CD4-positive, alpha-beta T cell treated with Interleukin-17A for 1 hour (primary cell): ENCODE measurements around the gene PAQR5.
"Not testable (repeated sequence)": the region's sequence is repeated elsewhere in the genome, so short reads cannot be mapped to it uniquely, and the experiment has no call there.

Experiments
- DNase-seq: peaks from one replicate; pipeline ENCODE4 v3.0.0-alpha.2; 2020

The PAQR5 gene

GRCh38 chr15:69358850-69359249 is 60.1 kb downstream of the PAQR5 start:
- no peak for DNase-seq

DNA sequence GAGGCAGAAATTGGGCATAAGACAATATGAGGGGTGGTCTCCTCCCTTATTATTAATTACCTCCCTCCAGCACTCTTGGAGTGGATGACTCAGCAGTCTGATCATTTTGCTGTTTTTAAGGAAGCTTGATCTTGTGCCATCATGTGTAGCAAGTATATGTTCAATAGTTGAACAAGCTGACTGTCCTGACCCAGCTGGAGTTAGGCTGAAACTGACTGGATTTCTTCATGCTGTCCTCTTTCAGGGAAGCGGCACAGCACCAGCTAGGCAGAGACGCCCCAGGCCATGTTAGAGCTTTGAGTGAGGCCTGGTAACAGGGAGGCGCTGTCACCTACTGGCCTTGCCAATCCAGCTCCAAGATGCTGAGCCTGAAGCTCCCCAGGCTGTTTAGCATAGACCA is 61.0 kb downstream of the PAQR5 start:
- no peak for DNase-seq

GRCh38 chr15:69360642-69361041 is 61.9 kb downstream of the PAQR5 start:
- no peak for DNase-seq

DNA sequence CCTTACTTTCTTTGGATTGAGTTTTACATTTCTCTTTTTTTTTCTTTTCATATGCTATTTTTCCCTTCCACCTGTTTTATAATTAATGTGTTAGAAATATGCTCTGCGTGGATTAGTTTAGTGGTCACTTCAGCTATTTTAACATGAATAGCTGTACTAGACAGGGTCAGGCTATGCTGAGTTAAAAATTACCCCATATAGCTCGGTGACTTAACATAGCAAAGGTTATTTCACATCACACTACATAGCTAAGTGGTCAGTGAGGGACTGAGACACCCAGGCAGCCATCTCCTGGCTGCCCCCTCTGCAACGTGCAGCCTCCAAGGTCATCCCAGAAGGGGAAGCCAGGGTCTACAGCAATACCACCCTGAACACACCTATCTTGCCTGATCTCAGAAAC is 68.5 kb downstream of the PAQR5 start:
- no peak for DNase-seq

DNA sequence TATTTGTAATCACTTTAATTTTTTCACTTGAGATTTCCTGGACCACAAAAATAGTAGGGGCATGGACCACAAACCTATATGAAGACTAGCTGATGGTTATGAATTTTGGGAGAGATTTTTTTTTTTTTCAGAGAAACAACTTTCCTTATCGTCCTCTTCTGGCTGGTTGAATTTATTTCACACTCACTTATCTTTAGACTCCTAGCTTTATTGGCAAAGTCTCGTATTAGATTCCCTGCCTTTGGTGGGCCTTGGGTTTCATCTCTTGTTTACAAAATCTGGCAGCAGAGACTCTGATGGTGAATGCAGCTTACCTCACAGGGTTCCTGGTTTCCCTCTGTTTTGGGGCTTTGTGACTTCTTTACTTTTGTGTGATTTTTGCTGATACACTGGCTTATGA is 70.9 kb downstream of the PAQR5 start:
- no peak for DNase-seq

DNA sequence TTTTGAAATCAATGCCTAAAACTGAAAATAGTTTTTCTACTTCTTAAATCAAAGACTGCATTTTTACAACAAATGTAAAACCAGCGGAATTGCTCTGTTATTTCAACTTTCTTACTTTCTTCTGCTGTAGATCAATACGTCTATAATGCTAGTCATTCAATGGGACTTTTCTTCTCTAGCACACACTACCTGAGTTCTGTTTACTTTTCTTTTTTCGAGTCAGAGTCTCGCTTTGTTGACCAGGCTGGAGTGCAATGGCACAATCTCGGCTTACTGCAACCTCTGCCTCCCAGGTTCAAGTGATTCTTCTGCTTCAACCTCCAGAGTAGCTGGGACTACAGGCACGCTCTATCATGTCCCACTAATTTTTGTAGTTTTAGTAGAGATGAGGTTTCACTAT is 74.7 kb downstream of the PAQR5 start:
- DNase-seq = no peak

DNA sequence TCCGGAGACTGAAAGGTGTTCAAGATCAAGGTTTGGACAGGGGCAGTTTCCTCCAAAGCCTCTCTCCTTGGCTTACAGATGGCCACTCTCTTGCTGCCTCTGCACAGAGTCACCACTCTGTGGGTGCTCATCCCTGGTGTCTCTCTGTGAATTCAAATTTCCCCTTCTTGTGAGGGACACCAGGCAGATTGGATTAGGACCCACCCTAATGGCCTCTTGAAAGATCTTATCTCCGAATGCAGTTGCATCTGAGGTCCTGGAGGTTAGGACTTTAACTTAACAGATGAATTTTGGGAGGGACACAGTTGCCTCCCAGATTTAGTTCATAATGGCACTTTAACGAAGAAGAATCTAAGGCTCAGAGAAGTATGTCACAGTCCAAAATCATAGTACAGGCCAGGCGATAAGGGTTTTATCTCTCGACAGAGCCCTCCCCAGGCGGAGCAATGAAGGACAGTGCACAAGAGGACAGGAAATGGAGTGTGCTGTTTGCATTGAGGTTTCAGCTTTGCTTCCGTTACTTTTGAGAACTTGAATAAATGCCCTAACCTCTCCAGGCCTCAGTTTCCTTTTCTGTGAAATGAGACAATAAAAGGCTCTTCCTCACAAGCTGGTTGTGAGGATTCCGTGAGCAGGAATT is 76.6 kb downstream of the PAQR5 start:
- DNase-seq = no peak

GRCh38 chr15:69377216-69377970 is 78.7 kb downstream of the PAQR5 start:
- DNase-seq = no peak

GRCh38 chr15:69380100-69380725 is 81.5 kb downstream of the PAQR5 start:
- DNase-seq = no peak

GRCh38 chr15:69380726-69381105 is 82.0 kb downstream of the PAQR5 start:
- DNase-seq = no peak

DNA sequence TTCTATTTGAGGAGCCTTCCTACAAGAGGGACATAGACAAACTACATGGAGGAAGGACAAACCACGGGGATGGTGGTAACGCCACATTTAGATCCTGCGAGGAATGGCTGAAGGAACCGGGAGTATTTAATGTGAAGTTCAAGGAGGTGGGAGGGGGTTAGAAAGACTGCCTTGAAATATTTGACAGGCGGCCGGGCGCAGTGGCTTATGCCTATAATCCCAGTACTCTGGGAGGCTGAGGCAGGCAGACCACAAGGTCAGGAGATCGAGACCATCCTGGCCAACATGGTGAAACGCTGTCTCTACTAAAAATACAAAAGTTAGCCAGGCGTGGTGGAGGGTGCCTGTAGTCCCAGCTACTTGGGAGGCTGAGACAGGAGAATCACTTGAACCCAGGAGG is 83.5 kb downstream of the PAQR5 start:
- DNase-seq = not testable (repeated sequence)

DNA sequence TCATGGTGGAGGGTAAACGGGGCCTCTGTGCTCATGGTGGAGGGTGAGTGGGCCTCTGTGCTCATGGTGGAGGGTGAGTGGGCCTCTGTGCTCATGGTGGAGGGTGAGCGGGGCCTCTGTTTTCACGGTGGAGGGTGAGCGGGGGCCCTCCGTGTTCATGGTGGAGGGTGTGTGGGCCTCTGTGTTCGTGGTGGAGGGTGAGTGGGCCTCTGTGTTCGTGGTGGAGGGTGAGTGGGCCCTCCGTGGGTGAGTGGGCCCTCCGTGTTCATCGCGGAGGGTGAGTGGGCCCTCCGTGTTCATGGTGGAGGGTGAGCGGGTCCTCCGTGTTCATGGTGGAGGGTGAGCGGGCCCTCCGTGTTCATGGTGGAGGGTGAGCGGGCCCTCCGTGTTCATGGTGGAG is 85.4 kb downstream of the PAQR5 start:
- not testable (repeated sequence) for DNase-seq

- no peak for DNase-seq
Observed at GRCh38 chr15:69384626-69385598, 86.2 kb downstream of the PAQR5 start.

- DNase-seq = no peak
Observed at GRCh38 chr15:69385831-69386230, 87.1 kb downstream of the PAQR5 start.

DNA sequence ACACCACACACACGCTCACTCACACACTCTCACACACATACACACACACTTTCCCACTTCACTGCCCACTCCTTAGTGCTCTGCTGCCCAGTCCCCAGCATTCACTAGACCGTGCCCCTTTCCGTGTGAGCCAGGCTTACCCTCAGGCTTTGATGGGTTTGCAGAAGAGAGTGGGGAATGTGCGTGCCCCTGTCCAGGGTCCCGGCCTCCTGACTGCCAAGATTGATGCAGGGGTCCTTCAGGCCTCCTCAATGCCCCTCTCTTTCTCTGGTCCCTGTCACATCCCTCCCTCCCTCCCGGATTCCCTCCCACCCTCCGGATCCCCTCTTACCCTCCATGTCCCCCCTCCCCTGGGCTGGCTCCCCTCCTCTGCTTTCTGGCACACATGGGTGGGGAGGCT is 87.6 kb downstream of the PAQR5 start:
- DNase-seq = no peak

DNA sequence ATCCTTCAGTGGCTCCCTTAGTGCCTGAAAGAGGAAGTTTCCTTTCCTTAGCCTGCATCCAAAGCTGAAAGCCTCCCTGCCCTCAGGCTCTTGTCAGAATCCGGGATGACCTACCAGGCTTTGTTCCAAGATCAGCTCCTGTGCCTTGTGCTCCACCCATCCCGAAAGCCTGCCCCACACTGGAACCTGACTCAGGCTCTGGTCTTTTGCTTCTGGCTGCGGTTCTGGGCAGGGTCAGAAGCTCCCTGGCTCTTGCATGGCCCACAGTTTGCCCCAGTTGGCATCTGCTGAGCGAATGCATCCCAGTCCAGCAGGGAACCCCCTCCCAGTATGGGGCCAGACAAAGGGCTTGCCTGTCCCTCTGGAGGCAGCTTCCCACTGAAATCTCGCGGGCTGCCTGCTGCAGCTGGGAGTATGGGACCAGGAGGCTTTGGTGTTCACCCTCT is 89.6 kb downstream of the PAQR5 start:
- DNase-seq = no peak

DNA sequence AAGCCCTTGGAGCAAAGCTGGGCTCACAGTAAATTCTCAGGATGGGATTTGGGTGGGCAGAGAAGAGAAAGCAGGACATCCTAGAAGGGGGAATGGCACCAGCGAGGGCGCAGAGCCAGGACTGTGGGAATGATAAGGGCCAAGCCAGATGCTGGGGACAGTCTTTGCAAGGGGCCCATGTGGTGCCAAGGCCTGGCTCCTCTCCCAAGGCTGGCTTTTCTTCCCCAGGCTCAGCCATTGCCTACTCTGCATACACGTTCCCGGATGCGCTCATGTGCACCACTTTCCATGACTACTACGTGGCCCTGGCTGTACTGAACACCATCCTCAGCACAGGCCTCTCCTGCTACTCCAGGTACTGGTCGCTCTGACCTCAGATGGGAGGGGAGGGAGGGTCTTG is 90.7 kb downstream of the PAQR5 start:
- no peak for DNase-seq

GRCh38 chr15:69390575-69390974 is 91.9 kb downstream of the PAQR5 start:
- no peak for DNase-seq

GRCh38 chr15:69391046-69391757 is 92.5 kb downstream of the PAQR5 start:
- no peak for DNase-seq

DNA sequence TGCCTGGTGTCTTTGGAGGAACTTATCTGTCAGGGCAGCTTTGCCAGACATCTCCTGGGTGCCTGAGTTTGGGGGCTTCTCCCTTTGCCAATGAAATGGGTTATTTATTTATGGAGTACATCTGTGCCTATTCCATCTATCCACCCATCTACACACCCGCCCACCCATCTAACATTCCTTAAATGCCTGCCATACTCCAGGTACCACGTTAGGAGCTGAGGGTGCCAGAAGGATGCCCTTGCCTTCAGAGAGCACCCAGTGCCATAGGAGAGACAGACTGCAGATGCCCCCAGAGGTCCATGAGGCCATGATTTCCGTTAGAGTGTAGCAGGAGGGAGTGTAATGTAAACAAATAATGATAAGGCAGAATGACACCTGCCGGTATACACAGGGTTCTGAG is 93.6 kb downstream of the PAQR5 start:
- no peak for DNase-seq

GRCh38 chr15:69393831-69394491 is 95.2 kb downstream of the PAQR5 start:
- no peak for DNase-seq
